GM12873 (cell line): ENCODE measurements around the gene KCNJ12.

Experiments
- CTCF ChIP-seq: IDR thresholded peaks from 2 replicates; pipeline ENCODE4 v1.5.1; 2012; ENCODE audit warnings: low read depth, mild to moderate bottlenecking, moderate library complexity, low read length, control low read depth; ENCODE audit not compliant: insufficient read depth; ENCODE audit errors: missing control alignments

Gene KCNJ12

GRCh38 chr17:21353326-21354010, 22.7 kb upstream of the KCNJ12 start:
- TF ChIP-seq CTCF = no peak

GRCh38 chr17:21354796-21355385, 21.3 kb upstream of the KCNJ12 start:
- TF ChIP-seq CTCF = no peak

GRCh38 chr17:21355586-21355985, 20.6 kb upstream of the KCNJ12 start:
- TF ChIP-seq CTCF = no peak

- TF ChIP-seq CTCF = no peak
Measured at GRCh38 chr17:21356537-21357127, 19.5 kb upstream of the KCNJ12 start.

- no peak for TF ChIP-seq CTCF
Measured at GRCh38 chr17:21357281-21357680, 18.9 kb upstream of the KCNJ12 start.

GRCh38 chr17:21357696-21358656, 18.2 kb upstream of the KCNJ12 start:
- TF ChIP-seq CTCF = no peak
